ENCODE measurements around the gene RGS19. TPM values are rescaled to one million over a fixed set of nuclear protein-coding genes. Genes with fewer than 3 reads are reported as not detected.

Gene RGS19
- total RNA-seq, 1 donor from 2014 or later: 21.8 TPM

DNA sequence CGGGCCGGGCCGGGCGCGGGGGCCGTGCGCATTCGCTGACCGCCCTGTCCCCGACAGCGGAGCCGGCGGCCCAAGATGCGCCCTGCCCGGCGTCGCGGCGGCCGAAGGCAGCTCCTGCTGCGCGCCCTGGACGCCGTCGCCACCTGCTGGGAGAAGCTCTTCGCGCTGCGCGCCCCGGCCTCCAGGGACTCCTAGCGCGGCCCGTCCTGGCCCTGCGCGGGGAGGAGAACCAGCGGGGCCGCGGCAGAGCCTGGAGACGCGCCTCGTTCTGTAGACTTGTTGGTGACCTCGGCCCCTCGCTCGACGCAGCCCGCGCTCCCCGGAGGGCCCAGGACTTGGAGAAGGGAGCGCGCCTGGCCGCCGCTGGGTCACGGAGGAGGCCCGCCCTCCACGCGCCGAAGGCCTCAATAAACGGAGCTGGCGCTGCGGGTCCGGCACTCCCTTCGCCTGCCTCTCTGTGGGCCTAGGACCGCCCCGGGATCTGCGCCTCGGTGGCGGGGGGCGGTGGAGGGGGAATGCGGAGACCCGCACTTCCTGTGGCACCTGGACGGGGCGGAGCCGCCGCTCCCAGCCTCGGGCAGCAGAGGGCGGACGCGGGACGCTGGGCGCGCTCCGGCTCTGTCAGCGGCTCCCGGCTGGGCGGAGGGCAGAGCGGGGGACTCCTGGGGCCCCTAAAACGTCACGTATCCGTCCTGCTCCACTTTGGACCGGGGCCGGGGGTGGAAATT is 40.6 kb downstream of the RGS19 start:
- no peak for DNase-seq (ENCODE audit: low read depth)
- TF ChIP-seq, protein P1, sequence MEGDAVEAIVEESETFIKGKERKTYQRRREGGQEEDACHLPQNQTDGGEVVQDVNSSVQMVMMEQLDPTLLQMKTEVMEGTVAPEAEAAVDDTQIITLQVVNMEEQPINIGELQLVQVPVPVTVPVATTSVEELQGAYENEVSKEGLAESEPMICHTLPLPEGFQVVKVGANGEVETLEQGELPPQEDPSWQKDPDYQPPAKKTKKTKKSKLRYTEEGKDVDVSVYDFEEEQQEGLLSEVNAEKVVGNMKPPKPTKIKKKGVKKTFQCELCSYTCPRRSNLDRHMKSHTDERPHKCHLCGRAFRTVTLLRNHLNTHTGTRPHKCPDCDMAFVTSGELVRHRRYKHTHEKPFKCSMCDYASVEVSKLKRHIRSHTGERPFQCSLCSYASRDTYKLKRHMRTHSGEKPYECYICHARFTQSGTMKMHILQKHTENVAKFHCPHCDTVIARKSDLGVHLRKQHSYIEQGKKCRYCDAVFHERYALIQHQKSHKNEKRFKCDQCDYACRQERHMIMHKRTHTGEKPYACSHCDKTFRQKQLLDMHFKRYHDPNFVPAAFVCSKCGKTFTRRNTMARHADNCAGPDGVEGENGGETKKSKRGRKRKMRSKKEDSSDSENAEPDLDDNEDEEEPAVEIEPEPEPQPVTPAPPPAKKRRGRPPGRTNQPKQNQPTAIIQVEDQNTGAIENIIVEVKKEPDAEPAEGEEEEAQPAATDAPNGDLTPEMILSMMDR (conservative IDR thresholded peaks at IDR 0.05; ENCODE audit: low read depth, low read length): peak; percentile 58
- peak overlapping the region; percentile 55 for H3K4me3 ChIP-seq (ENCODE audit: low read depth, low read length)

DNA sequence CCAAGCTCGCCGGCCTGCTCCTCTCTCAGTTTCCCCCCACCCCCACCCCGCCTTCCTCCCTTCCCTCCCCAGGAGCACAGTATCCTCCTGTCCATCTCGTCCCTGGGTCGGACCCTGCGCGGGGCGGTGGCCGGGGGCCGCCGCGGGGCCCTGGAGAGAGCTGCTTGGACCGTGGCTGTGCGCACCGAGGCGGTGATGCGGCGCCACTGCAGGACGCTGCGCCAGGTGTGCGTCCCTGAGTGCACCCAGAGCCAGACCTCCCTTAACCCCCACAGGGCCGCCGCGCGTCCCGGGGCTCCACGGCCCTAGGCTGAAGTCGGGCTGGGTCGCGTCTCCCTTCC is 41.1 kb downstream of the RGS19 start:
- TF ChIP-seq, protein P1 (conservative IDR thresholded peaks at IDR 0.05; ENCODE audit: low read depth, low read length): no peak
- DNase-seq (ENCODE audit: low read depth): no peak
- peak overlapping the region; percentile 55 for H3K4me3 ChIP-seq (ENCODE audit: low read depth, low read length)

DNA sequence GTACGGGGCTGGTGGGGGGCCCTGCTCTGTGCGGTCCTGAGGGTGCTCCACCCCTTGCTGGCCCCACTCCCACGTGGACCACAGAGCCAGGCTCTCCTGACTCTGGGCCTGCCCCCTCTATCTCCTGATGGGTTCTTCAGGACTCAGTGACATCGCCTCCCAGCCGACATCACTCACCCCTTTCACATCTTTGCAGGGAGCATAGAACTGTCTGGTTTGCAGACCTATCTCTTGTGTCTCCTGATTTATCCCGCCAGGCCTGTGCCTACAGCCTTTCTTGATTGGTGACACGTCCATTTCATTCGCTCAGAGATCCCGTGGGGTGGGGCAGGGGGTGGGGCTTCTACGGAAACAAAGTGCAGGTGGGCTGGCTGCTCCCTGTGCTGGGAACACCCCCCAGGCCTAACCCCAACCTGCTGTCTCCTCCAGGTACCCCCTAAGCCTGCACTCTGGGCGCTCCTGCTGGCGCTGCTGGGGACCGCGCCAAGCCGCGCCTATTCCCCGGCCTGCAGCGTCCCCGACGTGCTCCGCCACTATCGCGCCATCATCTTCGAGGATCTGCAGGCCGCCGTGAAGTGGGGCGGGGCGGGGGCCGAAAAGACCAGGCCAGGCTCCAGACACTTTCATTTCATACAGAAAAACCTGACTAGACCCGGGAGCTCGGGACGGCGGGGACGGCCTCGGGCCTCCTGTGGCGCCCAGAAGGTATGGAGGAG is 41.7 kb downstream of the RGS19 start:
- no peak for DNase-seq (ENCODE audit: low read depth)
- TF ChIP-seq, protein P1 (conservative IDR thresholded peaks at IDR 0.05; ENCODE audit: low read depth, low read length): no peak
- no peak overlapping the region for H3K4me3 ChIP-seq (ENCODE audit: low read depth, low read length)

DNA sequence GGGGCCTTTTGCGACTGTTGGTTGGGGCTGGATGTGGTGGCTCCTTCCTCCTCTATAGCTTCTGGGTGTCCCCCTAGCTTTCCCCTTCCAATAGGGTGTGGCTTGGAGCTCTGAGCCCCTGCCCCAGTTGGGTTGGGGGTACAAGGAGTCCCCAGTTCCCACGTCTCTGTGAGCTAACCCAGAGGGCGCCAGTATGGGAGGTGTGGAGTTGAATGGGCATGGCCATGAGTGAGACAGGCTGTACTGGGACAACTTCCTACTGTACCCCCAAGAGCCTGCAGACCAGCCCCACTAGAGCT is 42.2 kb downstream of the RGS19 start:
- no peak for DNase-seq (ENCODE audit: low read depth)
- TF ChIP-seq, protein P1 (conservative IDR thresholded peaks at IDR 0.05; ENCODE audit: low read depth, low read length): no peak
- no peak overlapping the region for H3K4me3 ChIP-seq (ENCODE audit: low read depth, low read length)

DNA sequence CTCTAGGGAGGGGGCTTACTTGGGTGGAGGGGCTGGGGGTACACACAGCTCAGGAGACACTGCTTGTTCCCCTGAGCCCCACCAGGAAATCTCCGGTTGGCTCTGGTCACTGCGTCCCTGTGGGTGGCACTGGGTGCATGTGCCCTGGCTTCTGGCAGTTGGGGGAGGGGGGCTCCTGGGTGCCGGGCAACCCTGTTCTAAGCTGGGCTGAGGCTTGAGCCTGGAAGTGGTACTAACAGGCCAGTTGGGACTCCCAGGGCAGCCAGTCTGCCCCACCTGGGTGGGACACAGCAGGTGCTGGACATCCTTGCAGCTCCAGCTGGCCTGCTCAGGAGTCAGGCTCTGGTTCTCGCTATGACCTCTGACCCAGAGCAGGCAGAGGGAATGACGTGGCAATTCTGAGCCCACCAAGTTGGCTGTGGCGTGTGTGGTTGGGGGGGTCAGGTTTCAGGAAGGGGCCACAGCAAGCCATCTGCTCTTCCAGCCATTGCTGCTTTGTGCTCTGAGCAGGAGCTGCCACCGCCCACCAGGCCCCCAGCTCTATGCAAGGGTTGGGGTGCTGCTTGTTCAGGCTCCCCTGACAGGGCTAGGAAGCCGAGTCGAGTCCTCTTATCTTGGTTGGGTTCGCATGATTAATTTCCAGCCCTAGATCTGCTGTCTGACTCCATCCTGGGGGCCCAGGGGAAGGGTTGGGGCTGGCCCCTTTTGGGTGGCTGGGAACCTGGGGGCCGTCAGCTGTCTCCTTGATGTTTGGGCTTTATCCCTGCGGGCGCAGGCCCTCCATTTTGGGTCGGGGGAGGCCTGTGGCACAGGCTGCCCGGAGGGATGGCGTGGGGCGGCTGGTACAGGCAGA is 42.7 kb downstream of the RGS19 start:
- TF ChIP-seq, protein P1 (conservative IDR thresholded peaks at IDR 0.05; ENCODE audit: low read depth, low read length): no peak
- no peak overlapping the region for H3K4me3 ChIP-seq (ENCODE audit: low read depth, low read length)
- no peak for DNase-seq (ENCODE audit: low read depth)

DNA sequence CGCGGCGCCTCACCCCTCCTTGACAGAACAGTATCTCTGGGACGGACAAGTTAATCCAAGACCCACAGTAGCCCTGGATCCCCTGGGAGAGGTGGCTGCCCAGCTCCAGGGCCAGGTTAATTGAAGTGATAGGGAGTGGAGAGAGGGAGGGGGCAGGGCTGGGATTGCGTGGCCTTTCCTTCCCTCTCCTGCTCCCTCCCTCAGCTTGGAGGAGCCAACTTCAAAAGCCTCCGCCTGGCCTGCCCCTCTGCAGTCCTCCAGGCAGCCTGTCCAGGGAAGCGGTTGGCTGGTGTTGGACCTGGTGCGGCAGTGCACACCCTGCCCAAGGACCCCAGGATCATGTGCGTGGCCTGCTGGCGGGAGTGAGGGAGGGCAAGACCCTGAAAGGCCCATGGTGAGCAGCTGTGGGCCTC is 43.4 kb downstream of the RGS19 start, which contains the start of gene C20orf204:
Gene C20orf204, plus strand, starts transcription at position 250 of the 413 bp plus-strand sequence. Its CDS starts 142 bp downstream, at position 392.
- no peak for DNase-seq (ENCODE audit: low read depth)
- H3K4me3 ChIP-seq (ENCODE audit: low read depth, low read length): no peak within 1 kb of the TSS
- TF ChIP-seq, protein P1 (conservative IDR thresholded peaks at IDR 0.05; ENCODE audit: low read depth, low read length): no peak
